HepG2 (cell line): Measurements from ENCODE around the gene MPV17L. TPM values are rescaled to one million over a fixed set of nuclear protein-coding genes. Genes with fewer than 3 reads are reported as not detected.
"Not testable (repeated sequence)": the region's sequence is repeated elsewhere in the genome, so short reads cannot be mapped to it uniquely, and the experiment has no call there.

Experiments
- BORCS8-MEF2B ChIP-seq: sonication (generic); formaldehyde crosslinking; IDR thresholded peaks from 2 replicates; pipeline ENCODE4 v1.8.0; 2022; ENCODE audit warnings: mild to moderate bottlenecking, missing genetic modification reagents
- CCDC6 ChIP-seq: sonication (generic); formaldehyde crosslinking; IDR thresholded peaks from 2 replicates; pipeline ENCODE4 v1.8.1; 2022; ENCODE audit warnings: mild to moderate bottlenecking, missing genetic modification reagents, moderate library complexity
- HMG20A ChIP-seq: IDR thresholded peaks from 2 replicates; pipeline ENCODE4 v1.6.1; 2016; ENCODE audit warnings: borderline replicate concordance
- MAZ ChIP-seq, 2 experiments: sonication (generic) in 1 of 2; formaldehyde crosslinking in 1 of 2; IDR thresholded peaks; 2 replicates each; pipeline versions ENCODE4 v1.5.0 to v1.6.1; 2012 to 2020; ENCODE audit warnings: low read depth in 2 of 2, mild to moderate bottlenecking in 2 of 2, borderline replicate concordance in 1 of 2, improper control_type of control experiment in 1 of 2, low read length in 1 of 2, missing genetic modification reagents in 1 of 2, moderate library complexity in 1 of 2
- NRL ChIP-seq: sonication (generic); formaldehyde crosslinking; IDR thresholded peaks from 2 replicates; pipeline ENCODE4 v1.5.0; 2020; ENCODE audit warnings: missing genetic modification reagents, mild to moderate bottlenecking, moderate library complexity, borderline replicate concordance
- PHF8 ChIP-seq: sonication (generic); formaldehyde crosslinking; IDR thresholded peaks from 2 replicates; pipeline ENCODE4 v1.5.0; 2020; ENCODE audit warnings: missing genetic modification reagents
- RFXANK ChIP-seq: IDR thresholded peaks from 2 replicates; pipeline ENCODE4 v1.6.1; 2016
- SOX13 ChIP-seq, 3 experiments: fragments of 450-650 bp in 1 of 3; sonication (generic) in 1 of 3; formaldehyde crosslinking in 1 of 3; IDR thresholded peaks in 2 of 3; conservative IDR thresholded peaks in 1 of 3; 2 replicates each; pipeline versions ENCODE4 v1.5.0 to v1.6.1; 2016 to 2020; ENCODE audit warnings: antibody characterized with exemption in 1 of 3, mild to moderate bottlenecking in 1 of 3, missing compliant biosample characterization in 1 of 3, missing genetic modification reagents in 1 of 3, moderate library complexity in 1 of 3
- THAP11 ChIP-seq: IDR thresholded peaks from 2 replicates; pipeline ENCODE4 v1.6.1; 2016; ENCODE audit warnings: missing biosample characterization, missing genetic modification reagents
- ZNF552 ChIP-seq: sonication (generic); formaldehyde crosslinking; IDR thresholded peaks from 2 replicates; pipeline ENCODE4 v1.9.0; 2022; ENCODE audit warnings: missing genetic modification reagents, mild to moderate bottlenecking, borderline replicate concordance
- ZNF614 ChIP-seq: IDR thresholded peaks from 2 replicates; pipeline ENCODE4 v1.6.1; 2018; ENCODE audit warnings: missing biosample characterization, missing genetic modification reagents, inconsistent platforms, borderline replicate concordance
- ZNF883 ChIP-seq: sonication (generic); formaldehyde crosslinking; IDR thresholded peaks from 2 replicates; pipeline ENCODE4 v1.5.1; 2020; ENCODE audit warnings: mild to moderate bottlenecking, missing genetic modification reagents; ENCODE audit errors: not compliant biosample characterization
- polyA plus RNA-seq, 8 experiments: library from polyadenylated mRNA; depleted of rRNA in 3 of 8; stranded (reverse) in 7 of 8; unstranded in 1 of 8; fragments of >200 nt; fragmentation: Illumina TruSeq in 4 of 8; extraction: Trizol in 4 of 8; gene quantifications; 2 replicates each; pipeline versions ENCODE4 v1.2.1 to v1.2.3, GENCODE V29; 2011 to 2016; ENCODE audit warnings: low read depth in 4 of 8, missing spikeins in 1 of 8, mixed read lengths in 1 of 8; ENCODE audit not compliant: insufficient read depth in 1 of 8
- total RNA-seq, 5 experiments: library from RNA; depleted of rRNA; stranded (reverse); fragments of >200 nt; fragmentation: Illumina TruSeq; extraction: Trizol; gene quantifications; 2 replicates each; pipeline ENCODE4 v1.2.3, GENCODE V29; 2016; ENCODE audit warnings: low read depth in 1 of 5
- TF ChIP-seq, protein P1 (sequence below): sonication (generic); formaldehyde crosslinking; IDR thresholded peaks from 2 replicates; pipeline ENCODE4 v1.5.1; 2020; ENCODE audit warnings: mild to moderate bottlenecking, missing genetic modification reagents
- TF ChIP-seq, protein P2 (sequence below): IDR thresholded peaks from 2 replicates; pipeline ENCODE4 v1.6.1; 2012; ENCODE audit warnings: inconsistent platforms
- TF ChIP-seq, protein P3 (sequence below): sonication (generic); formaldehyde crosslinking; IDR thresholded peaks from 2 replicates; pipeline ENCODE4 v1.4.0; 2020; ENCODE audit warnings: low read depth, mild to moderate bottlenecking, missing genetic modification reagents
- TF ChIP-seq, protein P4 (sequence below): sonication (generic); formaldehyde crosslinking; IDR thresholded peaks from 2 replicates; pipeline ENCODE4 v1.4.0; 2020; ENCODE audit warnings: mild to moderate bottlenecking, low read depth, missing genetic modification reagents
- TF ChIP-seq, protein P5 (sequence below): IDR thresholded peaks from 2 replicates; pipeline ENCODE4 v1.4.0; 2020; ENCODE audit warnings: mild to moderate bottlenecking, missing genetic modification reagents

MPV17L gene
- total and polyA plus RNA-seq, 2 of the 13 experiments (the other 11 are each of a cell fraction or from before 2014, with no cell fraction given): 34.7 to 63.8 TPM

DNA sequence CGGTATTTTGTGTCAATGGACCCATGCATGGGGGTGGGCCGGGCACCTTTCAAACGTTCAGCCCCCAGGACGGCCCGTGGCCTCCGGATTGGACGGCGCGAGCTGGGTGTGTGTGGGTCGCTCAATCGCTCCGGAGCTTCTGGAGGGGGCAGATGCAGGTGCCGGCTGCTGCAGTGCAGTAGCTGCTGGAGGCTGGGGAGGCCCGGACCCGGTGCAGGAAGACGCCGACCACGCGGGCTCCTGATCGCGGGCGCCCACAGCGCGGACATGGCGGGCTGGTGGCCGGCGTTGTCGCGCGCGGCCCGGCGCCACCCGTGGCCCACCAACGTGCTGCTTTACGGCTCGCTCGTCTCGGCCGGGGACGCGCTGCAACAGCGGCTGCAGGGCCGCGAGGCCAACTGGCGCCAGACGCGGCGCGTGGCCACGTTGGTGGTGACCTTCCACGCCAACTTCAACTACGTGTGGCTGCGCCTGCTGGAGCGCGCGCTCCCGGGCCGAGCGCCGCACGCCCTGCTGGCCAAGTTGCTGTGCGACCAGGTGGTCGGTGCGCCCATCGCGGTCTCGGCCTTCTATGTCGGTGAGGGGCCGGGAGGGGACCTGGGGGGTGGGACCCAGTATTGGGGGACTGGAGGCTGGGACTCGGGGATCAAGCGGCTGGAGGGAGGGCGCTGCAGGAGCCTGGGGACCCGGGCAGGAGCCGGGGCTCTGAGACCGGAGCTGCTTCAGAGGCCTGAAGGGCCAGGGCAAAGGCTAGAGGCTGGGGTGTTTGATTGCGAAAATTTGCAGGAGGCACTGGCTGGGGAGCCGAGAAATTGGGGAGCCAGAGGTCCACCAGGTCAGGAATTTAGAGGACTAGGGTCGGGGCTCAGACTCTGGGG, at the start of gene MPV17L (continued):
- TF ChIP-seq, protein P1, sequence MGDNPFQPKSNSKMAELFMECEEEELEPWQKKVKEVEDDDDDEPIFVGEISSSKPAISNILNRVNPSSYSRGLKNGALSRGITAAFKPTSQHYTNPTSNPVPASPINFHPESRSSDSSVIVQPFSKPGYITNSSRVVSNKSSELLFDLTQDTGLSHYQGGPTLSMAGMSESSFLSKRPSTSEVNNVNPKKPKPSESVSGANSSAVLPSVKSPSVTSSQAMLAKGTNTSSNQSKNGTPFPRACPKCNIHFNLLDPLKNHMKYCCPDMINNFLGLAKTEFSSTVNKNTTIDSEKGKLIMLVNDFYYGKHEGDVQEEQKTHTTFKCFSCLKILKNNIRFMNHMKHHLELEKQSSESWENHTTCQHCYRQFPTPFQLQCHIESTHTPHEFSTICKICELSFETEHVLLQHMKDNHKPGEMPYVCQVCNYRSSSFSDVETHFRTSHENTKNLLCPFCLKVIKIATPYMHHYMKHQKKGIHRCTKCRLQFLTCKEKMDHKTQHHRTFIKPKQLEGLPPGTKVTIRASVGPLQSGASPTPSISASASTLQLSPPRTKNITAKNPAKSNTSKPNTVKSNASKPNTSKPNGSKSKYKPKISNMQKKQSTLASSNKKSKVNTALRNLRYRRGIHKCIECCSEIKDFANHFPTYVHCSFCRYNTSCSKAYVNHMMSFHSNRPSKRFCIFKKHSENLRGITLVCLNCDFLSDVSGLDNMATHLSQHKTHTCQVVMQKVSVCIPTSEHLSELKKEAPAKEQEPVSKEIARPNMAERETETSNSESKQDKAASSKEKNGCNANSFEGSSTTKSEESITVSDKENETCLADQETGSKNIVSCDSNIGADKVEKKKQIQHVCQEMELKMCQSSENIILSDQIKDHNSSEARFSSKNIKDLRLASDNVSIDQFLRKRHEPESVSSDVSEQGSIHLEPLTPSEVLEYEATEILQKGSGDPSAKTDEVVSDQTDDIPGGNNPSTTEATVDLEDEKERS (CRISPR knock-in tag): peak; percentile 76
- TF ChIP-seq BORCS8-MEF2B (CRISPR knock-in tag) (peak; percentile 96), ZNF614 (CRISPR knock-in tag) (peak; percentile 76; the same call in 1 of the 2 replicates), SOX13 (CRISPR knock-in tag; conservative IDR thresholded peaks at IDR 0.05 in 1 of 2, IDR thresholded peaks at IDR 0.05 in 1 of 2) (0 out of 4 replicates have a peak, but pooled peaks of 1 of the 2 experiments have one; percentile 16), HMG20A (CRISPR knock-in tag) (peak; percentile 37; the same call in 1 of the 2 replicates), PHF8 (CRISPR knock-in tag) (peak; percentile 79), ZNF883 (CRISPR knock-in tag) (peak; percentile 88), RFXANK (0 out of 2 replicates have a peak, but pooled peaks have one; percentile 52), ZNF552 (CRISPR knock-in tag) (peak; percentile 66; the same call in 1 of the 2 replicates), NRL (peak; percentile 62), CCDC6 (peak; percentile 86), THAP11 (CRISPR knock-in tag) (peak; percentile 40; the same call in 1 of the 2 replicates), MAZ (IDR thresholded peaks at IDR 0.05; ENCODE audit: borderline replicate concordance, low read depth, low read length) (peak; percentile 66; the same call in 1 of the 2 replicates), MAZ (CRISPR knock-in tag; IDR thresholded peaks at IDR 0.05; ENCODE audit: low read depth) (peak; percentile 81)
- not testable (repeated sequence) for TF ChIP-seq SOX13 (IDR thresholded peaks at IDR 0.05)
- TF ChIP-seq, protein P2, sequence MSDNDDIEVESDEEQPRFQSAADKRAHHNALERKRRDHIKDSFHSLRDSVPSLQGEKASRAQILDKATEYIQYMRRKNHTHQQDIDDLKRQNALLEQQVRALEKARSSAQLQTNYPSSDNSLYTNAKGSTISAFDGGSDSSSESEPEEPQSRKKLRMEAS: peak; percentile 76
- TF ChIP-seq, protein P3, sequence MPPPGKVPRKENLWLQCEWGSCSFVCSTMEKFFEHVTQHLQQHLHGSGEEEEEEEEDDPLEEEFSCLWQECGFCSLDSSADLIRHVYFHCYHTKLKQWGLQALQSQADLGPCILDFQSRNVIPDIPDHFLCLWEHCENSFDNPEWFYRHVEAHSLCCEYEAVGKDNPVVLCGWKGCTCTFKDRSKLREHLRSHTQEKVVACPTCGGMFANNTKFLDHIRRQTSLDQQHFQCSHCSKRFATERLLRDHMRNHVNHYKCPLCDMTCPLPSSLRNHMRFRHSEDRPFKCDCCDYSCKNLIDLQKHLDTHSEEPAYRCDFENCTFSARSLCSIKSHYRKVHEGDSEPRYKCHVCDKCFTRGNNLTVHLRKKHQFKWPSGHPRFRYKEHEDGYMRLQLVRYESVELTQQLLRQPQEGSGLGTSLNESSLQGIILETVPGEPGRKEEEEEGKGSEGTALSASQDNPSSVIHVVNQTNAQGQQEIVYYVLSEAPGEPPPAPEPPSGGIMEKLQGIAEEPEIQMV (CRISPR knock-in tag): peak; percentile 75; the same call in 1 of the 2 replicates
- TF ChIP-seq, protein P4, sequence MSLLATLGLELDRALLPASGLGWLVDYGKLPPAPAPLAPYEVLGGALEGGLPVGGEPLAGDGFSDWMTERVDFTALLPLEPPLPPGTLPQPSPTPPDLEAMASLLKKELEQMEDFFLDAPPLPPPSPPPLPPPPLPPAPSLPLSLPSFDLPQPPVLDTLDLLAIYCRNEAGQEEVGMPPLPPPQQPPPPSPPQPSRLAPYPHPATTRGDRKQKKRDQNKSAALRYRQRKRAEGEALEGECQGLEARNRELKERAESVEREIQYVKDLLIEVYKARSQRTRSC (CRISPR knock-in tag): 0 out of 2 replicates have a peak, but pooled peaks have one; percentile 70
- TF ChIP-seq, protein P5, sequence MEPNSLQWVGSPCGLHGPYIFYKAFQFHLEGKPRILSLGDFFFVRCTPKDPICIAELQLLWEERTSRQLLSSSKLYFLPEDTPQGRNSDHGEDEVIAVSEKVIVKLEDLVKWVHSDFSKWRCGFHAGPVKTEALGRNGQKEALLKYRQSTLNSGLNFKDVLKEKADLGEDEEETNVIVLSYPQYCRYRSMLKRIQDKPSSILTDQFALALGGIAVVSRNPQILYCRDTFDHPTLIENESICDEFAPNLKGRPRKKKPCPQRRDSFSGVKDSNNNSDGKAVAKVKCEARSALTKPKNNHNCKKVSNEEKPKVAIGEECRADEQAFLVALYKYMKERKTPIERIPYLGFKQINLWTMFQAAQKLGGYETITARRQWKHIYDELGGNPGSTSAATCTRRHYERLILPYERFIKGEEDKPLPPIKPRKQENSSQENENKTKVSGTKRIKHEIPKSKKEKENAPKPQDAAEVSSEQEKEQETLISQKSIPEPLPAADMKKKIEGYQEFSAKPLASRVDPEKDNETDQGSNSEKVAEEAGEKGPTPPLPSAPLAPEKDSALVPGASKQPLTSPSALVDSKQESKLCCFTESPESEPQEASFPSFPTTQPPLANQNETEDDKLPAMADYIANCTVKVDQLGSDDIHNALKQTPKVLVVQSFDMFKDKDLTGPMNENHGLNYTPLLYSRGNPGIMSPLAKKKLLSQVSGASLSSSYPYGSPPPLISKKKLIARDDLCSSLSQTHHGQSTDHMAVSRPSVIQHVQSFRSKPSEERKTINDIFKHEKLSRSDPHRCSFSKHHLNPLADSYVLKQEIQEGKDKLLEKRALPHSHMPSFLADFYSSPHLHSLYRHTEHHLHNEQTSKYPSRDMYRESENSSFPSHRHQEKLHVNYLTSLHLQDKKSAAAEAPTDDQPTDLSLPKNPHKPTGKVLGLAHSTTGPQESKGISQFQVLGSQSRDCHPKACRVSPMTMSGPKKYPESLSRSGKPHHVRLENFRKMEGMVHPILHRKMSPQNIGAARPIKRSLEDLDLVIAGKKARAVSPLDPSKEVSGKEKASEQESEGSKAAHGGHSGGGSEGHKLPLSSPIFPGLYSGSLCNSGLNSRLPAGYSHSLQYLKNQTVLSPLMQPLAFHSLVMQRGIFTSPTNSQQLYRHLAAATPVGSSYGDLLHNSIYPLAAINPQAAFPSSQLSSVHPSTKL (CRISPR knock-in tag): peak; percentile 24; the same call in 1 of the 2 replicates
